GM12801 (cell line): ENCODE data around the gene POMGNT2.

Experiments used
- CTCF ChIP-seq: IDR thresholded peaks from one replicate; pipeline ENCODE4 v1.5.1; 2011; ENCODE audit warnings: control low read depth; ENCODE audit not compliant: insufficient read length; ENCODE audit errors: extremely low read depth

POMGNT2 gene

GRCh38 chr3:43098761-43099160 is 7.1 kb downstream of the POMGNT2 start:
- TF ChIP-seq CTCF: no peak

- TF ChIP-seq CTCF: no peak
Observed at GRCh38 chr3:43097400-43098080, 8.3 kb downstream of the POMGNT2 start.

- no peak for TF ChIP-seq CTCF
Observed at GRCh38 chr3:43096761-43097160, 9.1 kb downstream of the POMGNT2 start.

- no peak for TF ChIP-seq CTCF
Observed at GRCh38 chr3:43095370-43095769, 10.5 kb downstream of the POMGNT2 start.

GRCh38 chr3:43094851-43095250 is 11.0 kb downstream of the POMGNT2 start:
- no peak for TF ChIP-seq CTCF

GRCh38 chr3:43094381-43094780 is 11.5 kb downstream of the POMGNT2 start:
- no peak for TF ChIP-seq CTCF

- TF ChIP-seq CTCF: no peak
Observed at GRCh38 chr3:43093974-43094373, 11.9 kb downstream of the POMGNT2 start.

- no peak for TF ChIP-seq CTCF
Observed at GRCh38 chr3:43093006-43093405, 12.9 kb downstream of the POMGNT2 start.
